Brain microvascular endothelial cell (primary cell): ENCODE results near the gene GREB1.

Experiments
- DNase-seq: peaks from one replicate; pipeline ENCODE4 v3.0.0-alpha.2; 2020
- H3K27ac ChIP-seq: fragments of 250-450 bp; sonication (Bioruptor Pico); 2 replicates; pipeline ENCODE4 v1.5.1; 2020; ENCODE audit warnings: mild to moderate bottlenecking, moderate library complexity
- H3K27me3 ChIP-seq: fragments of 250-450 bp; sonication (Bioruptor Pico); replicated peaks from 2 replicates; pipeline ENCODE4 v1.5.1; 2020; ENCODE audit warnings: mild to moderate bottlenecking
- H3K36me3 ChIP-seq: fragments of 250-450 bp; sonication (Bioruptor Pico); replicated peaks from 2 replicates; pipeline ENCODE4 v1.5.1; 2020; ENCODE audit warnings: mild to moderate bottlenecking
- H3K4me3 ChIP-seq: 2 replicates; pipeline ENCODE4 v1.5.1; 2011; ENCODE audit warnings: low read depth, mild to moderate bottlenecking, control low read depth, low read length, moderate library complexity
- in situ Hi-C: cut with HindIII; loops from 2 replicates; pipeline ENCODE4 v1.10.0; 2017; ENCODE audit warnings: low sequenced_read_pairs, low pct_ligation_motif_present
- TF ChIP-seq, protein P1 (sequence below): IDR thresholded peaks from 2 replicates; pipeline ENCODE4 v1.5.1; 2011; ENCODE audit warnings: low read depth, mild to moderate bottlenecking, moderate library complexity, low read length, control low read depth, inconsistent platforms; ENCODE audit errors: missing control alignments

Gene GREB1

DNA sequence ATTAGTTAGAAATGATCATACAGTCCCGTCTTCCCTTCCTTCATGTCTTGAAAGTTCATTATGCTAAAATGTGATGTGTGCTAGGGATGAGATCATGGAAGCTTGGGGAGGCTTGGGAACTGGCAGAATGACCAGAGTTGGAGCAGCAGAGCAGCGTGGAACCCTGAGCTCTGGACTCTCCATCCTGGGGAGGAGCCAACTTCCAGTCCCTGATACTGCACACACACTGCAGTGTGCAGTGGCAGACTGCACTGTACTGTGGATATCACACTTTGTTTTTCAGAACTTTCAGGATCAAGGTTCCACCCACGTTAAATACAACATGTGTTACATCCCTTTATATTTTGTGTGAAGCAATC is 27.3 kb upstream of the GREB1 start:
- Histone ChIP-seq H3K27ac (no peak overlapping the region), H3K27me3 (no peaks in the 10 kb centered on the region), H3K4me3 (no peak overlapping the region), H3K36me3 (no peaks in the 10 kb centered on the region)
- TF ChIP-seq, protein P1, sequence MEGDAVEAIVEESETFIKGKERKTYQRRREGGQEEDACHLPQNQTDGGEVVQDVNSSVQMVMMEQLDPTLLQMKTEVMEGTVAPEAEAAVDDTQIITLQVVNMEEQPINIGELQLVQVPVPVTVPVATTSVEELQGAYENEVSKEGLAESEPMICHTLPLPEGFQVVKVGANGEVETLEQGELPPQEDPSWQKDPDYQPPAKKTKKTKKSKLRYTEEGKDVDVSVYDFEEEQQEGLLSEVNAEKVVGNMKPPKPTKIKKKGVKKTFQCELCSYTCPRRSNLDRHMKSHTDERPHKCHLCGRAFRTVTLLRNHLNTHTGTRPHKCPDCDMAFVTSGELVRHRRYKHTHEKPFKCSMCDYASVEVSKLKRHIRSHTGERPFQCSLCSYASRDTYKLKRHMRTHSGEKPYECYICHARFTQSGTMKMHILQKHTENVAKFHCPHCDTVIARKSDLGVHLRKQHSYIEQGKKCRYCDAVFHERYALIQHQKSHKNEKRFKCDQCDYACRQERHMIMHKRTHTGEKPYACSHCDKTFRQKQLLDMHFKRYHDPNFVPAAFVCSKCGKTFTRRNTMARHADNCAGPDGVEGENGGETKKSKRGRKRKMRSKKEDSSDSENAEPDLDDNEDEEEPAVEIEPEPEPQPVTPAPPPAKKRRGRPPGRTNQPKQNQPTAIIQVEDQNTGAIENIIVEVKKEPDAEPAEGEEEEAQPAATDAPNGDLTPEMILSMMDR: no peak
- in situ Hi-C loops: no loop called here
- no peak for DNase-seq

DNA sequence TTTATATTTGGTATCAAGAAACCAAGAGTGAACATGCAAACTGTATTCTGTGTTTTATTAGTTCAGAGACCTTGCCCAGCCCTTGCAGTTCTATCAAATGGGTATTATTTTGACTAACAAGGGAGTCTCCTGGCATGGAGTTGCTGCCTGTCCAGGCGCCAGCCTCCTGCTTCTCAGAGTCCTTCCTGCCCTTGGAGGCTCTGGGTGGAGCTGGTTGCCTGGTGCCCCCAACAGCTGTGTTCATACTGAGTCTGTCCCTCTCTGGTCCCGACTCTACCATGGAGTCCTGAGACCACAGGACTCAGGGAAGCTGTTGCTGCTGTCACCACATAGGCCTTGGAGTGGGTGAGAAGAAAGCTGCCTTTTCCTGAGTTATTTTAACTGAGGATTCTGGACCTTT is 26.3 kb upstream of the GREB1 start:
- Histone ChIP-seq H3K36me3 (no peaks in the 10 kb centered on the region), H3K4me3 (no peak overlapping the region), H3K27me3 (no peaks in the 10 kb centered on the region), H3K27ac (no peak overlapping the region)
- no peak for DNase-seq
- in situ Hi-C loops: no loop called here
- TF ChIP-seq, protein P1: no peak

DNA sequence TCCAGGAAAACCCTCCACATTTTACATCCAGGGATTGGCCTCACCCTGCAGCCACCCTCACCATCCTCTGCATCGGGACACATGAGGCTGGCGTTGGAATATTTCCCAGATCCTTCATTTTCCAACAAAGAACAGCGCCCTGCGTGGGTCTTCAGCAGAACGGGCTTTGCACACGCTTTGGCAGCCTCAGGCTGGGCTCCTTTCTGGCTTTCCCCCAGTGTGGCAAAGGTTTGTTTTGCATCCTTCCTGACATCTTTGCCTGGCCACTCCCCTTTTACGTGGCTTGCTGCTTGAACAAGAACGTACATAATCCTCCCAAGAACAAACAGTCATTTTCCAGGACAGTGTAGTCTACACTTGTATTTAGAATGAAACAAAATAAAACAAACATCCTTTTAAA is 25.6 kb upstream of the GREB1 start:
- Histone ChIP-seq H3K36me3 (no peaks in the 10 kb centered on the region), H3K27me3 (no peaks in the 10 kb centered on the region), H3K27ac (no peak overlapping the region), H3K4me3 (no peak overlapping the region)
- TF ChIP-seq, protein P1: no peak
- in situ Hi-C loops: no loop called here
- DNase-seq: no peak

DNA sequence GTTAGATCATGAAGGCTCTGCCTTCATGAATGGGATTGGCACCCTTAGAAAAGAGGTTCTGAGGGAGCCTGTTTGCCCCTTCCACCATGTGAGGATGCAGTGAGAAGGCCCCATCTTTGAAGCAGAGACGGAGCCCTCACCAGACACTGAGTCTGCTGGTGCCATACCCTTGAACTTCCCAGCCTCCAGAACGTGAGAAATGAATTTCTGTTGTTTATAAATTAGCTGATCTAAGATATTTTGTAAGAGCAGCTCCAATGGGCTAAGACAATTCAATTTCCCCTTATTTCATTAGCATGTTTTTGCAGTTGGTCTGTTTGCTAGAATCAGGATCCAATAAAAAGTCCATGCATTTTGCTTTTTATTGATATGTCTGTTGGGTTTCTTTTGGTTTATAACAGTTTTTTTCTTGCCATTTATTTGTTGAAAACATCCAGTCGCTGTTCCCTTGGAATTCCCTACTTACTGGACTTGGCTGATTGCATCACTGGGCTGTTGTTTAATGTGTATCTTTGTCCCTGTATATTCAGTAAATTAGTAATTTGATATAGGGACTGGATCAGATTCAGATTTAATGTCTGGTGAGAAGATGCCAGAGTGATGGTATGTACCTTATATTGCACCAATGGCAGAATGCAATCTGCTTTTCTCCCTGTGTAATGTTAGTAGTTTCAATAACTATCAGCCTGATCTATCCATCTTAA is 24.0 kb upstream of the GREB1 start:
- Histone ChIP-seq H3K27ac (no peak overlapping the region), H3K4me3 (no peak overlapping the region), H3K27me3 (no peaks in the 10 kb centered on the region), H3K36me3 (no peaks in the 10 kb centered on the region)
- TF ChIP-seq, protein P1: no peak
- DNase-seq: no peak
- in situ Hi-C loops: no loop called here

DNA sequence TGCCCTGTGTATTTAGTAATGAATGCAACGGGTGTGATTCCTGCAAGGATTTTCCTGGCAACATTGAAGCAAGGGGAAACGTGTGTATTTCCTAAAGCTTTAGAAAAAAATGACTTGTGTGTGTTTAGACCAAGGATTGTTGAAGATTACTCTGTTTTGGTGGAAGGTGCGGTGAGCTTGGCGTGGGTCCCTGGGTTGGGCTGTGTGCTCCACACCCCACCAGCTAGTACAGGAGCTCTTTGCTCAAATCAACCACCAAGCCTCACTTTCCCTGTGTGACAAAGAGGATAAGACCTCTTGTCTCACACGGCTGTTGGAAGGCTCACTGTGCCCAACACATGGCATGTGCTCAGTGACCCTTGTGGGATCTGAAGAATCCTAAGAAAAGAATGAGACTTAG is 21.4 kb upstream of the GREB1 start:
- TF ChIP-seq, protein P1: no peak
- Histone ChIP-seq H3K27ac (no peak overlapping the region), H3K4me3 (no peak overlapping the region), H3K36me3 (no peaks in the 10 kb centered on the region), H3K27me3 (peaks cover 2% of the 10 kb centered on the region)
- in situ Hi-C loops: no loop called here
- DNase-seq: no peak

DNA sequence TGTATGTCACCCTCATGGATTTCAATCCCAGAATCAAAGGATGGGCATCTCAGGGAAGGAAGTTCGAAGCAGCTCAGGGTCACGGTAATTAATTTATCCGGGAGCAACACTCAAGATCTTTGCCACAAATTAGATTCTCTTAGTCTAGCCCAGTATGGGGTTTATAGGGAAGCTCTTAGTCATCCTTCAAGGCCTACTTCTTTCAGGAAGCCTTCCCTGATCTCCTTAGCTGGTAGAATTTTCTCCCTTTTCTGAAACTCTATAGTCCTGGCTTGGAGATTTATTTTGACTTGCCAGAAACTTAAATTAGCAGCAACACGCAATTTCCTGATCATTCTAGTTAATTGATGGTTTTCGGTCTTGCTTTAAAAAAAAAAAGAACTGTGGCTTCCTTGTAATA is 20.5 kb upstream of the GREB1 start:
- TF ChIP-seq, protein P1: no peak
- Histone ChIP-seq H3K36me3 (no peaks in the 10 kb centered on the region), H3K27me3 (peaks cover 2% of the 10 kb centered on the region), H3K4me3 (no peak overlapping the region), H3K27ac (no peak overlapping the region)
- no peak for DNase-seq
- in situ Hi-C loops: no loop called here
